Naive thymus-derived CD8-positive, alpha-beta T cell (primary cell): ENCODE measurements around the gene GOLGA6L7. TPM values are rescaled to one million over a fixed set of nuclear protein-coding genes. Genes with fewer than 3 reads are reported as not detected.
"Not testable (repeated sequence)": the region's sequence is repeated elsewhere in the genome, so short reads cannot be mapped to it uniquely, and the experiment has no call there.

ENCODE experiments used
- ATAC-seq, 2 donors: fragments of 150-1000 bp; cut with Tn5 transposase in 1 of 2; sonication (Bioruptor Pico), chemical (Tn5 transposase) in 1 of 2; 1 replicate in 1 of 2; 2 replicates in 1 of 2; pipeline ENCODE4 v1.10.0; 2021; ENCODE audit warnings: mild to moderate bottlenecking in 2 of 2, moderate library complexity in 2 of 2
- POLR2A ChIA-PET: fragments of 350-600 bp; sonication (Branson Sonifier 250); formaldehyde crosslinking; loops from one replicate; lab custom pipeline; 2021; ENCODE audit warnings: antibody characterized with exemption; lab: Charles Lee
- DNase-seq, 10 donors: peaks; one replicate each; pipeline versions ENCODE4 v3.0.0 to v3.0.0-alpha.2; 2020 to 2022
- H3K27ac Mint-ChIP-seq, 10 donors: one replicate each; pipeline ENCODE4 v1.8.0; 2020 to 2022; ENCODE audit warnings: mild to moderate bottlenecking in 10 of 10, mixed read lengths in 10 of 10, moderate library complexity in 4 of 10, inconsistent platforms in 1 of 10
- H3K27me3 Mint-ChIP-seq, 5 donors: one replicate each; pipeline ENCODE4 v1.8.0; 2021 to 2022; ENCODE audit warnings: mixed read lengths in 5 of 5
- H3K36me3 Mint-ChIP-seq, 3 donors: one replicate each; pipeline ENCODE4 v1.8.0; 2020 to 2022; ENCODE audit warnings: mixed read lengths in 3 of 3, mild to moderate bottlenecking in 2 of 3, inconsistent platforms in 1 of 3
- H3K4me1 Mint-ChIP-seq, 4 donors: one replicate each; pipeline ENCODE4 v1.8.0; 2021 to 2022; ENCODE audit warnings: mixed read lengths in 4 of 4
- H3K4me3 Mint-ChIP-seq, 10 donors: one replicate each; pipeline ENCODE4 v1.8.0; 2020 to 2022; ENCODE audit warnings: mild to moderate bottlenecking in 10 of 10, mixed read lengths in 10 of 10, moderate library complexity in 6 of 10, inconsistent platforms in 1 of 10
- H3K9me3 Mint-ChIP-seq, 9 donors: one replicate each; pipeline ENCODE4 v1.8.0; 2020 to 2022; ENCODE audit warnings: mixed read lengths in 9 of 9, mild to moderate bottlenecking in 3 of 9, inconsistent platforms in 1 of 9, moderate library complexity in 1 of 9
- polyA plus RNA-seq, 3 donors: library from polyadenylated mRNA; unstranded; fragments of 300-500 nt; fragmentation: Illumina TruSeq; gene quantifications; one replicate each; pipeline ENCODE4 v1.2.3, GENCODE V29; 2021
- total RNA-seq, 8 experiments: library from RNA in 2 of 8; stranded (reverse) in 2 of 8; gene quantifications; one replicate each; pipeline ENCODE4 v1.2.3 and lab custom pipeline; 2021 to 2026

The GOLGA6L7 gene
- total and polyA plus RNA-seq, 5 experiments from 2014 or later, result not detected

DNA sequence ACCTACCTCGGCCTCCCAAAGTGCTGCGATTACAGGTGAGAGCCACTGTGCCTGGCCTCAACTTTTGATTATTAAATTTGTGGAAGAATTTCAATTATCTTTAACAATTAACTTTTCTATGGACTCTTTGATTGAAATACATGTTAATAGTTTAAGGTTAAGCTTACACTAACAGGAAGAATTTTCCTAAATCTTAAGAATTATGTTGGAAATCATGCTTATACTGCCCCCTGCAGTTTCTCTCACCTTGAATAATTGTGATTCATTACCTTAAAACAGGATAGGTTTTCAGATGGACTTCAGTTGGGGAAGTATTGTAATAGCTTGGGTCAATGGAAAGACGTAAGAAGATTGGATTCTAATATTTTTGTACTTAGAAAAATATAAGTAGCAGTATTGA is 54.2 kb downstream of the GOLGA6L7 start:
- H3K27ac Mint-ChIP-seq, POLR2A ChIA-PET, H3K9me3 Mint-ChIP-seq, ATAC-seq, H3K4me3 Mint-ChIP-seq, H3K36me3 Mint-ChIP-seq, H3K4me1 Mint-ChIP-seq: not testable (repeated sequence)
- peak in 2 of 10 donors; percentile 8 to 16 for DNase-seq
- peaks cover 2 to 22% (median 9%) of the 10 kb centered on the region in 5 donors for H3K27me3 Mint-ChIP-seq

Other genes starting within 250 kb of the GOLGA6L7 start
- gene GOLGA8M, start 136.2 kb downstream of the GOLGA6L7 start, total RNA-seq, result 10 to 100 TPM in 1 of 2 experiments, 1 to 10 TPM in 1; 8.3 to 10.3 TPM
- gene GOLGA8M, start 136.2 kb downstream of the GOLGA6L7 start, polyA plus RNA-seq, result not detected
- 100 to 1,000 TPM; 206 to 216 TPM for gene APBA2, start 37.3 kb upstream of the GOLGA6L7 start, total RNA-seq
- gene APBA2, start 37.3 kb upstream of the GOLGA6L7 start, polyA plus RNA-seq, result 100 to 1,000 TPM in 1 of 3 donors, 10 to 100 TPM in 2; 75.5 to 164 (median 95.1) TPM